GM12801 (cell line): ENCODE results near the gene SND1.

Experiments
- TF ChIP-seq, protein P1 (sequence below): IDR thresholded peaks from one replicate; pipeline ENCODE4 v1.5.1; 2011; ENCODE audit warnings: control low read depth; ENCODE audit not compliant: insufficient read length; ENCODE audit errors: extremely low read depth

SND1 gene

DNA sequence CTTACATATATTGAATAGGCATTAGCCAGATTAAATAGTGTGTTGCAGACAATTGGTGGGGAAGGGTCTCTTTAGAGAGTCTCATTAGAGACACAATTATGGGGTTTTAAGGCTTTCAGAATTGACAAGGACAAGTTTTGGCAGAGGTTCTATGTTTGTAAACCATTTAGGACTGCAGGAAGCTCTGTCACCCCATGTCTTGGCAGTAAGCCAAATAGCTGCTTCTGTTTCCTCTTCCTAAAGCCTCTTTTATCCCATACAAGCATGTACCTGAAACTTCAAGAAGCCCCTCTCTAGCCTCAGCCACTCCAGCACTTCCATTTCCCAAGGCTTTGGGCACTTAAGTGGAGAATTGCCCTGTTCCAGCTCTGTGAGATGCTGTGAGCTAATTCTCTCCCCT lies 401.0 kb downstream of the SND1 start:
- TF ChIP-seq, protein P1, sequence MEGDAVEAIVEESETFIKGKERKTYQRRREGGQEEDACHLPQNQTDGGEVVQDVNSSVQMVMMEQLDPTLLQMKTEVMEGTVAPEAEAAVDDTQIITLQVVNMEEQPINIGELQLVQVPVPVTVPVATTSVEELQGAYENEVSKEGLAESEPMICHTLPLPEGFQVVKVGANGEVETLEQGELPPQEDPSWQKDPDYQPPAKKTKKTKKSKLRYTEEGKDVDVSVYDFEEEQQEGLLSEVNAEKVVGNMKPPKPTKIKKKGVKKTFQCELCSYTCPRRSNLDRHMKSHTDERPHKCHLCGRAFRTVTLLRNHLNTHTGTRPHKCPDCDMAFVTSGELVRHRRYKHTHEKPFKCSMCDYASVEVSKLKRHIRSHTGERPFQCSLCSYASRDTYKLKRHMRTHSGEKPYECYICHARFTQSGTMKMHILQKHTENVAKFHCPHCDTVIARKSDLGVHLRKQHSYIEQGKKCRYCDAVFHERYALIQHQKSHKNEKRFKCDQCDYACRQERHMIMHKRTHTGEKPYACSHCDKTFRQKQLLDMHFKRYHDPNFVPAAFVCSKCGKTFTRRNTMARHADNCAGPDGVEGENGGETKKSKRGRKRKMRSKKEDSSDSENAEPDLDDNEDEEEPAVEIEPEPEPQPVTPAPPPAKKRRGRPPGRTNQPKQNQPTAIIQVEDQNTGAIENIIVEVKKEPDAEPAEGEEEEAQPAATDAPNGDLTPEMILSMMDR = no peak

DNA sequence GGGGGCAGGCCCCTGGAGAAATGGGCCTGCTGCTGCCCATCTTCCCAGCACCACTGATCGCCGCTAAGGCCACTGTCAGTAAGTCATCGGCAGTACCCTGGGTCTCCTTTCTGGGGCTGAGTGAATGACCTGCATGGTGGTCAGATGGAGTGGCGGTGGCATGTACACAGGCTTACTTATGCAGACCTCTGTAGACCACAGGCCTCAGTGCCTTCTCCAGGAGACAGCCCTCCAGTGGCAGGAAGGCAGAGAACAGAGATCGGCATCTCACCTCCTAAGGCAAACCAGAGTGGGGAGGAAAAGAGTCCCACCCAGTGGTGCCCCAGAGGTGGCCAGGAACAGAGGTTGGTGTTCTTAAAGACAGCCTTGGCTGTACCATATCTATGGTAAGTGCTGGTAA lies 402.0 kb downstream of the SND1 start:
- TF ChIP-seq, protein P1 = no peak

DNA sequence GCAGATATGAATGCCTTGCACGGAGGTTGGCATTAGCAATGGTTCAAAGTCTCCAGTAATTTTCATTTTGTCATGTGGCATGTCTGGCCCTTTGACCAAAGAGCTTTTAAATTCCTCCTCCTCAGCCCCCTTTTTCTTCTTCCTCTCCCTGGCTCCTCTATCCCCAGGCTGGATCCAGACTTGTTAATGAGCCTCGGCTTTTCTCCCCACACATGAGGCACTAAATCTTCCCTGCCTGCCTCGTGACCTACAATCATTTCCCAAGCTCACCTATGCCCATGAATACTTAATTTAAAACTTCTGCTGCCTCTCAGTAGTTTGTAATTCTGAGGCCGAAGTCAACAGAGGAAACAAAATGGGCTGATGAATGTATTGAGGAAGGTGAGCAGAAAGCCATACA lies 402.5 kb downstream of the SND1 start:
- TF ChIP-seq, protein P1 = no peak

DNA sequence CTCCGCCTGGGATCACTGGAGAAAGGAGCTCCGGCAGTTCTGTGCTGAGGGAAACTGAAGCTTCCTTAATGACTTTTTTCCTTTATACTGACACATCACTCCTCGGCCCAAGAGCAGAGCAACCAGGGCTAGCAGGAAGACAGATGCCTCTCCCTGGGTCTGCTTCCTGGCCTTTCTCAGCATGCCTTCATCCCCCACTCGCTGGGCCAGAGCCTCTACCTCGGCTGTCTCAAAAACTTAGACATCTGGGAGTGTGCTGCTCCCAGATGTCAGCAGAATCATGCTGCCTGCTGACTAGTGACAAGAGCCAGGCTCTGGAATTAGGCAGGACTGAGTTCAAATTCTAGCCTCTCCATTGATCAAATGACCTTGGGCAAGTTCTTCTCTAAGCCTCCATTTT lies 403.6 kb downstream of the SND1 start:
- TF ChIP-seq, protein P1 = no peak

DNA sequence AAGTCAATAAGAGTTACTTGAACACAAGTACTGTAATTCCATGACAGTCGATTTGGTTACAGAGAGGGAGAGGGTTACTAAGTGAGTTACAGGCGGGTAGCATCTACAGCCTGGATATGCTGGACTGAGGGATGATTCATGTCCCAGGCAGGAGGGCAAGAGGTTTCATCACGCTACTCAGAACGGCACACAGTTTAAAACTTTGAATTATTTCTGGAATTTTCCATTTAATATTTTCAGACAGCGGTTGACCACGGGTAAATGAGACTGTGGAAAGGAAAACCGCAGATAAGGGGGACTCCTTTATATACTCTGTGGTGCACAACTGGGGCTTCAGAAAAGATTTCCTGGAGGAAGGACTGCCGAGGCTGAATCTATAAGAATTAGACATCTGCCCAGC lies 404.9 kb downstream of the SND1 start:
- TF ChIP-seq, protein P1 = no peak

DNA sequence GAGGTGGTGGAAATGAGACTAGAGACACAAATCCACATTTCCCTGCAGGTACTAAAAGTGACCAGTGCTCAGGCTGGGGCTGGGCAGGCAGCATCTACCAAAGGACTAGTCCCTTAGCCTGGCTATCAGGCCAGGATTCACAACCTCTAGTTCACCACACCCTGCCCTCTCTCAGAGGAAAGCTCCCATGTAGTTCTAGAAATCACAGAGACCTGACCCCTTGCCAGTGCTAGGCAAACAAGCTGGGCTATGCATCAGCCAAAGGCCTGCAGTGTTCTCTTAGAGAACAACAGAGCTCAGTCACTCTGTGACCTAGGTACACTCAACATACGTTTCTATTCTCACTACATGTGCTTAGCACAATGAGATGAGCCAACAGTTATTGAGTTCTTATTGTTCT lies 405.9 kb downstream of the SND1 start:
- TF ChIP-seq, protein P1 = no peak

DNA sequence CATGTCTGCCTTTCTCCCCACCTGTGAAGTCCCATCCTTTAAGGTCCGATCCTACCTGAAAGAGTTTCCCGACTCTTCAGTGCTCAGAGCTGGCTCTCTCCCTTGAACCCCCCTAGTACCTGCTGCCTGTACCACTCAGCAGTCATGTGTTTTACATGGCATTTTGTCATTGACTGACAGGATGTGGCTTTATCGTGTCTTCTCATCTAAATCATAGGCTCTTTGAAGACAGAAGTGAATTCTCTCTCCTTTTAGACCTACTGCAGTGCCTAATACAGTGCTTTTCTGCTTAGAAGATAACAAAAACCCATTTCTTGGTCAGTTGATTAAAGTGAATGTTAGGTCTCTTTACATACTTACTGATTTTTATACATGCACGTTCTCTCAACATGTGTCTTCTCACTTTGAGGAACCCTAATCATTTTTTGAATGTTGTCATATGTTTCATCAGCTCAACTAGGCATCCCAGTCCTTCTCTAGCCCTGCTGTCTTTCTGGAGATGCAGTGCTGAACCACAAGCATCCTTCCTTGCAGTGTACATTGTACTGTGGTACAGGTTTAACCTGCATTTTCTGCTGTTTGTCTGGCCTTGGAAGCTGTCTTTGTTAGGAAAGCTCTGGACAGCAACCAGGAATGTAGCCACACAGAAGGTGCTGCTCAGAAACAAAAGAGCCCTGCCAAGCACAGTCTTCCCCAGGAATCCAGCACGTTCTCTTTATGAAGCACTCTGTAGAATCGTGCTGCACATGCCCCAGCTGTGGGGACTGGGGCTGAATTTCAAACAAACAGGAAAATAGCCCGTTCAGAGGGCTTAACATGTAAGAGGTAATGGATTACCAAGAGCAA lies 407.4 kb downstream of the SND1 start:
- TF ChIP-seq, protein P1 = no peak
